ENCODE measurements around the gene EFHC2. TPM values are rescaled to one million over a fixed set of nuclear protein-coding genes. Genes with fewer than 3 reads are reported as not detected.

Gene EFHC2
- total RNA-seq, 2 donors from 2014 or later = 1.3 to 2.2 TPM

- H3K9me3 Mint-ChIP-seq = peaks cover 58% of the 10 kb centered on the region
- 79 to 100% methylated on average over 1 to 5 of the region's 5 CpGs for WGBS, 2 experiments (ENCODE audit: insufficient coverage in 1 of 2, insufficient read length in 1 of 2)
- DNase-seq = peak; percentile 43
Observed at GRCh38 chrX:44227991-44228390, 115.5 kb downstream of the EFHC2 start.

GRCh38 chrX:44225667-44226066 is 117.8 kb downstream of the EFHC2 start:
- no peak overlapping the region for H3K4me3 Mint-ChIP-seq
- WGBS, 2 experiments (ENCODE audit: insufficient coverage in 1 of 2, insufficient read length in 1 of 2) = 94 to 95% methylated on average over 3 of the region's 3 CpGs
- no peak overlapping the region for H3K27ac ChIP-seq (ENCODE audit: low read depth, low read length)
- H3K27ac Mint-ChIP-seq = no peak overlapping the region
- H3K4me3 ChIP-seq (ENCODE audit: low read length) = no peak overlapping the region
- H3K4me1 ChIP-seq (ENCODE audit: control insufficient read depth, insufficient read depth, low read length) = no peaks in the 10 kb centered on the region
- no peaks in the 10 kb centered on the region for H3K4me1 Mint-ChIP-seq
- no peak for TF ChIP-seq CTCF (conservative IDR thresholded peaks at IDR 0.05)
- no peaks in the 10 kb centered on the region for H3K36me3 ChIP-seq (ENCODE audit: control insufficient read depth, insufficient read depth, low read length)
- H3K9me3 Mint-ChIP-seq = peaks cover 55% of the 10 kb centered on the region
- no peak overlapping the region for H3K9ac ChIP-seq (ENCODE audit: extremely low read depth, low read length, poor library complexity, severe bottlenecking)
- H3K27me3 Mint-ChIP-seq (ENCODE audit: insufficient read depth) = no peaks in the 10 kb centered on the region
- no peak for DNase-seq
- no peaks in the 10 kb centered on the region for H3K36me3 Mint-ChIP-seq (ENCODE audit: low read depth)
- H3K9me3 ChIP-seq (ENCODE audit: control insufficient read depth, low read length) = no peaks in the 10 kb centered on the region
- no peaks in the 10 kb centered on the region for H3K27me3 ChIP-seq (ENCODE audit: control insufficient read depth, insufficient read depth, low read length, poor library complexity, severe bottlenecking)

More at GRCh38 chrX:44227991-44228390, 115.5 kb downstream of the EFHC2 start:
- Mint-ChIP-seq H3K27me3 (ENCODE audit: insufficient read depth) (peaks cover 1% of the 10 kb centered on the region), H3K4me1 (no peaks in the 10 kb centered on the region), H3K4me3 (no peak overlapping the region), H3K27ac (no peak overlapping the region), H3K36me3 (ENCODE audit: low read depth) (no peaks in the 10 kb centered on the region)
- Histone ChIP-seq H3K4me3 (ENCODE audit: low read length) (no peak overlapping the region), H3K27me3 (ENCODE audit: control insufficient read depth, insufficient read depth, low read length, poor library complexity, severe bottlenecking) (no peaks in the 10 kb centered on the region), H3K9me3 (ENCODE audit: control insufficient read depth, low read length) (no peaks in the 10 kb centered on the region), H3K27ac (ENCODE audit: low read depth, low read length) (no peak overlapping the region), H3K36me3 (ENCODE audit: control insufficient read depth, insufficient read depth, low read length) (no peaks in the 10 kb centered on the region), H3K4me1 (ENCODE audit: control insufficient read depth, insufficient read depth, low read length) (no peaks in the 10 kb centered on the region), H3K9ac (ENCODE audit: extremely low read depth, low read length, poor library complexity, severe bottlenecking) (no peak overlapping the region)
- TF ChIP-seq CTCF (conservative IDR thresholded peaks at IDR 0.05) = no peak

DNA sequence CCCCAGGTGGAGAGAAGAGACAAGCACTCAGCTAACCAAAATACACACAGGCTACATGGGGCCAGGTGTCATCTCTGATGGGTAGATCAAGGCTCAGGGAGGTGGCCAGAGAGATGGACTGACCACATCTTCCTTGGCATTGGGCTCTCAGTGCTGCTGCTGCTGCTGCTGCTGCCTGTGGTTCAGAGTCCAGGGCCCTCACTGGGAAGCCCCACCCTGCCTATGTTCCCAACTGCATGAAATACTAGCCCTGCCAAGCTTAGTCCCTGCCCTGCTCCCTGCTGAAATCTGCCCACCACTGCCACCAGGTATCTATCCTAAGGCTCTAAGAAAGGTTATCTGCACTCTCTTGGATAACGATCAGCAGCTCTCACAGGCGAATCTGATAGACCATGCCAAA is 118.7 kb downstream of the EFHC2 start:
- H3K9ac ChIP-seq (ENCODE audit: extremely low read depth, low read length, poor library complexity, severe bottlenecking) = no peak overlapping the region
- H3K4me3 ChIP-seq (ENCODE audit: low read length) = no peak overlapping the region
- H3K4me3 Mint-ChIP-seq = no peak overlapping the region
- H3K27ac ChIP-seq (ENCODE audit: low read depth, low read length) = no peak overlapping the region
- no peaks in the 10 kb centered on the region for H3K27me3 Mint-ChIP-seq (ENCODE audit: insufficient read depth)
- no peaks in the 10 kb centered on the region for H3K4me1 Mint-ChIP-seq
- no peak overlapping the region for H3K27ac Mint-ChIP-seq
- H3K4me1 ChIP-seq (ENCODE audit: control insufficient read depth, insufficient read depth, low read length) = no peaks in the 10 kb centered on the region
- no peak for TF ChIP-seq CTCF (conservative IDR thresholded peaks at IDR 0.05)
- no peak for DNase-seq
- H3K36me3 Mint-ChIP-seq (ENCODE audit: low read depth) = no peaks in the 10 kb centered on the region
- 100% methylated on average over 2 of the region's 2 CpGs; no CpG with 5 or more reads in 1 of the 2 experiments for WGBS, 2 experiments (ENCODE audit: insufficient coverage in 1 of 2, insufficient read length in 1 of 2)
- no peaks in the 10 kb centered on the region for H3K9me3 ChIP-seq (ENCODE audit: control insufficient read depth, low read length)
- H3K27me3 ChIP-seq (ENCODE audit: control insufficient read depth, insufficient read depth, low read length, poor library complexity, severe bottlenecking) = no peaks in the 10 kb centered on the region
- no peaks in the 10 kb centered on the region for H3K36me3 ChIP-seq (ENCODE audit: control insufficient read depth, insufficient read depth, low read length)
- H3K9me3 Mint-ChIP-seq = peaks cover 55% of the 10 kb centered on the region

Data from endodermal cell (in vitro differentiated cells).